IPS-11a (cell line): ENCODE results near the gene PTPRM.

ENCODE experiments used
- H3K4me3 ChIP-seq: one replicate; pipeline ENCODE4 v1.5.1; 2013; ENCODE audit warnings: low read depth, low read length, control low read depth

The PTPRM gene

GRCh38 chr18:7885865-7886264 lies 318.7 kb downstream of the PTPRM start:
- H3K4me3 ChIP-seq: no peak overlapping the region

GRCh38 chr18:7886436-7886835 lies 319.3 kb downstream of the PTPRM start:
- no peak overlapping the region for H3K4me3 ChIP-seq

- no peak overlapping the region for H3K4me3 ChIP-seq
Measured at GRCh38 chr18:7889515-7889914, 322.4 kb downstream of the PTPRM start.

- no peak overlapping the region for H3K4me3 ChIP-seq
Measured at GRCh38 chr18:7890075-7890474, 323.0 kb downstream of the PTPRM start.

- no peak overlapping the region for H3K4me3 ChIP-seq
Measured at GRCh38 chr18:7892556-7892955, 325.4 kb downstream of the PTPRM start.

GRCh38 chr18:7894592-7894991 lies 327.5 kb downstream of the PTPRM start:
- H3K4me3 ChIP-seq: no peak overlapping the region

- H3K4me3 ChIP-seq: no peak overlapping the region
Measured at GRCh38 chr18:7895346-7895745, 328.2 kb downstream of the PTPRM start.

- H3K4me3 ChIP-seq: no peak overlapping the region
Measured at GRCh38 chr18:7896161-7896560, 329.0 kb downstream of the PTPRM start.

- H3K4me3 ChIP-seq: no peak overlapping the region
Measured at GRCh38 chr18:7896805-7897518, 329.8 kb downstream of the PTPRM start.

- H3K4me3 ChIP-seq: no peak overlapping the region
Measured at GRCh38 chr18:7898181-7898580, 331.1 kb downstream of the PTPRM start.

- H3K4me3 ChIP-seq: no peak overlapping the region
Measured at GRCh38 chr18:7899078-7899477, 332.0 kb downstream of the PTPRM start.

- no peak overlapping the region for H3K4me3 ChIP-seq
Measured at GRCh38 chr18:7900091-7900490, 333.0 kb downstream of the PTPRM start.

- no peak overlapping the region for H3K4me3 ChIP-seq
Measured at GRCh38 chr18:7901657-7902056, 334.5 kb downstream of the PTPRM start.

GRCh38 chr18:7902399-7902839 lies 335.3 kb downstream of the PTPRM start:
- H3K4me3 ChIP-seq: no peak overlapping the region

- no peak overlapping the region for H3K4me3 ChIP-seq
Measured at GRCh38 chr18:7904529-7904928, 337.4 kb downstream of the PTPRM start.

- no peak overlapping the region for H3K4me3 ChIP-seq
Measured at GRCh38 chr18:7908681-7909299, 341.7 kb downstream of the PTPRM start.

- no peak overlapping the region for H3K4me3 ChIP-seq
Measured at GRCh38 chr18:7914834-7915670, 347.9 kb downstream of the PTPRM start.

- no peak overlapping the region for H3K4me3 ChIP-seq
Measured at GRCh38 chr18:7918701-7919100, 351.6 kb downstream of the PTPRM start.

- no peak overlapping the region for H3K4me3 ChIP-seq
Measured at GRCh38 chr18:7919565-7919964, 352.4 kb downstream of the PTPRM start.

- H3K4me3 ChIP-seq: no peak overlapping the region
Measured at GRCh38 chr18:7921938-7922587, 354.9 kb downstream of the PTPRM start.

GRCh38 chr18:7923105-7923504 lies 356.0 kb downstream of the PTPRM start:
- H3K4me3 ChIP-seq: no peak overlapping the region
